Thoracic aorta (tissue), 2 donors: ENCODE measurements around the gene SETDB1. TPM values are rescaled to one million over a fixed set of nuclear protein-coding genes. Genes with fewer than 3 reads are reported as not detected.

ENCODE experiments used
- ATAC-seq: fragments of 150-250 bp; one replicate; pipeline ENCODE4 v1.8.0; 2017; ENCODE audit warnings: low read depth; ENCODE audit not compliant: insufficient number of reproducible peaks, low FRiP score
- DNase-seq: peaks from one replicate; pipeline ENCODE4 v3.0.0-alpha.2; 2020; ENCODE audit warnings: low spot score
- H3K27ac ChIP-seq, 2 donors: fragments of 200-600 bp; sonication (generic); 1 replicate in 1 of 2; 2 replicates in 1 of 2; pipeline ENCODE4 v1.5.1; 2016; ENCODE audit warnings: mild to moderate bottlenecking in 2 of 2, moderate library complexity in 2 of 2
- H3K27me3 ChIP-seq: fragments of 200-600 bp; sonication (generic); replicated peaks from 2 replicates; pipeline ENCODE4 v1.6.0; 2016; ENCODE audit warnings: mild to moderate bottlenecking; ENCODE audit not compliant: insufficient read depth
- H3K36me3 ChIP-seq: fragments of 200-600 bp; sonication (generic); one replicate; pipeline ENCODE4 v1.5.1; 2016
- H3K4me1 ChIP-seq, 2 donors: fragments of 200-600 bp; sonication (generic); 1 replicate in 1 of 2; 2 replicates in 1 of 2; pipeline versions ENCODE4 v1.5.1 to v1.6.0; 2016; ENCODE audit warnings: low read depth in 2 of 2, mild to moderate bottlenecking in 1 of 2; ENCODE audit not compliant: control insufficient read depth in 1 of 2
- H3K4me3 ChIP-seq: fragments of 200-600 bp; sonication (generic); 2 replicates; pipeline ENCODE4 v1.5.1; 2016; ENCODE audit warnings: mild to moderate bottlenecking
- H3K9me3 ChIP-seq: fragments of 200-600 bp; sonication (generic); 2 replicates; pipeline ENCODE4 v1.5.1; 2016
- total RNA-seq, 2 donors: library from RNA; depleted of rRNA; stranded (reverse); fragments of >200 nt; gene quantifications; one replicate each; pipeline versions ENCODE4 v1.1.0 to v1.2.3, GENCODE V29; 2016
- TF ChIP-seq, protein P1 (sequence below): fragments of 200-600 bp; sonication (generic); IDR thresholded peaks from one replicate; pipeline ENCODE4 v1.5.1; 2019; ENCODE audit warnings: antibody characterized with exemption

The SETDB1 gene
- total RNA-seq, 2 donors from 2014 or later, result 38.9 to 42.7 TPM

DNA sequence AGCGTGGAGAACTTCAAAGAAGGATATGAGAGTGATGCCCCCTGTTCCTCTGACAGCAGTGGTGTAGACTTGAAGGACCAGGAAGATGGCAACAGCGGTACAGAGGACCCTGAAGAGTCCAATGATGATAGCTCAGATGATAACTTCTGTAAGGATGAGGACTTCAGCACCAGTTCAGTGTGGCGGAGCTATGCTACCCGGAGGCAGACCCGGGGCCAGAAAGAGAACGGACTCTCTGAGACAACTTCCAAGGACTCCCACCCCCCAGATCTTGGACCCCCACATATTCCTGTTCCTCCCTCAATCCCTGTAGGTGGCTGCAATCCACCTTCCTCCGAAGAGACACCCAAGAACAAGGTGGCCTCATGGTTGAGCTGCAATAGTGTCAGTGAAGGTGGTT, 34.5 kb downstream of the SETDB1 start:
- TF ChIP-seq, protein P1, sequence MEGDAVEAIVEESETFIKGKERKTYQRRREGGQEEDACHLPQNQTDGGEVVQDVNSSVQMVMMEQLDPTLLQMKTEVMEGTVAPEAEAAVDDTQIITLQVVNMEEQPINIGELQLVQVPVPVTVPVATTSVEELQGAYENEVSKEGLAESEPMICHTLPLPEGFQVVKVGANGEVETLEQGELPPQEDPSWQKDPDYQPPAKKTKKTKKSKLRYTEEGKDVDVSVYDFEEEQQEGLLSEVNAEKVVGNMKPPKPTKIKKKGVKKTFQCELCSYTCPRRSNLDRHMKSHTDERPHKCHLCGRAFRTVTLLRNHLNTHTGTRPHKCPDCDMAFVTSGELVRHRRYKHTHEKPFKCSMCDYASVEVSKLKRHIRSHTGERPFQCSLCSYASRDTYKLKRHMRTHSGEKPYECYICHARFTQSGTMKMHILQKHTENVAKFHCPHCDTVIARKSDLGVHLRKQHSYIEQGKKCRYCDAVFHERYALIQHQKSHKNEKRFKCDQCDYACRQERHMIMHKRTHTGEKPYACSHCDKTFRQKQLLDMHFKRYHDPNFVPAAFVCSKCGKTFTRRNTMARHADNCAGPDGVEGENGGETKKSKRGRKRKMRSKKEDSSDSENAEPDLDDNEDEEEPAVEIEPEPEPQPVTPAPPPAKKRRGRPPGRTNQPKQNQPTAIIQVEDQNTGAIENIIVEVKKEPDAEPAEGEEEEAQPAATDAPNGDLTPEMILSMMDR, result no peak
- Histone ChIP-seq H3K27me3 (no peaks in the 10 kb centered on the region), H3K9me3 (no peaks in the 10 kb centered on the region), H3K4me3 (no peak overlapping the region), H3K36me3 (peaks cover 62% of the 10 kb centered on the region), H3K27ac (no peak overlapping the region), H3K4me1 (no peaks in the 10 kb centered on the region)
- ATAC-seq (no peak), DNase-seq (no peak)

DNA sequence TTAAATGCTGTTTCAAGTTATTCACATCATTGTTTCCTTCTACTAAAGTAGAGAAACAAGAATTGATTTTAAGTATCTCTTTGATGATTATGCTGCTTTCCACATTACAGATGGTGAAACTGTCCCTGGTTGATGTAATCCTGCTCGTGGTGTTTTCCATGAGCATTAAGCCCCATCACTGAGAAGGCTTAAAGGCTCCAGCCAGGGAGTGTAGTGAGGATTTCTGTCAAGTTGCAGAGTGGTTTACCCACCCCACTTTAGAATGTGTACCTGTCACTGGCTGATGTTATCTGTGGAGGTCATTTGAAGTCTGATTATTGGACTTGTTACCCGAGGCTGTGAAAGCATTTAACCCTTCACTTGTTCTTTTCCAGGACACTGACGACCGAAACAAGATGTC, 35.6 kb downstream of the SETDB1 start:
- ATAC-seq (no peak), DNase-seq (no peak)
- Histone ChIP-seq H3K27ac (no peak overlapping the region), H3K9me3 (no peaks in the 10 kb centered on the region), H3K27me3 (no peaks in the 10 kb centered on the region), H3K4me1 (no peaks in the 10 kb centered on the region), H3K4me3 (no peak overlapping the region), H3K36me3 (peaks cover 72% of the 10 kb centered on the region)
- TF ChIP-seq, protein P1, result no peak

DNA sequence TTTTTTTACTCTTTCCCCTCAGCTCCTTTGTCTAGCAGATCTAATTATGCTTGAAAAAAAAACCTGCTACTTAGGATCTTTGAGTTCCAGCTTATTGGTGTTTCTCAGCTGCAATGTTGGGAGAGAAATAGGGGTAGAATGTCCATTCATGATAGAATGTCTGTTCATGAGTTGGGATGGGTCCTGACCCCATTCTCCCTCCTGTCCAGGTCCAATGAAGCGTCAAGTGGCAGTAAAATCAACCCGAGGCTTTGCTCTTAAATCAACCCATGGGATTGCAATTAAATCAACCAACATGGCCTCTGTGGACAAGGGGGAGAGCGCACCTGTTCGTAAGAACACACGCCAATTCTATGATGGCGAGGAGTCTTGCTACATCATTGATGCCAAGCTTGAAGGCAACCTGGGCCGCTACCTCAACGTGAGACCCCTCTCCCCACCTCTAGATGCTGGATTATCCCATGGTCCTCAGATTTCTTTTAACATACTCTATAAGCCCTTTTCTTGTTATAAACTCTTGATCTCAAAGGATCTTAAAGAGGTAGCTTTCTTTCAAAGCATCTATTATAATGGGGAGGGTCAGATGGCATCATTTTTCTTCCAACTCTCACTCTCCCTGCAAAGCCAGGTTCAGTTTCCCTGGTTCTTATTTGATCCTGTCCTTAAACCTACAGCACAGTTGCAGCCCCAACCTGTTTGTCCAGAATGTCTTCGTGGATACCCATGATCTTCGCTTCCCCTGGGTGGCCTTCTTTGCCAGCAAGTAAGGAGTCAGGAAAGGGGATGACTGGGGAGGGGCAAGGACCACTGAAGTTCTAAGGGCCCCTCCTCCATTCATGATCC, 37.4 kb downstream of the SETDB1 start:
- Histone ChIP-seq H3K36me3 (peaks cover 86% of the 10 kb centered on the region), H3K9me3 (no peaks in the 10 kb centered on the region), H3K4me3 (no peak overlapping the region), H3K4me1 (no peaks in the 10 kb centered on the region), H3K27me3 (no peaks in the 10 kb centered on the region), H3K27ac (no peak overlapping the region)
- TF ChIP-seq, protein P1, result no peak
- no peak for ATAC-seq
- DNase-seq, result no peak

DNA sequence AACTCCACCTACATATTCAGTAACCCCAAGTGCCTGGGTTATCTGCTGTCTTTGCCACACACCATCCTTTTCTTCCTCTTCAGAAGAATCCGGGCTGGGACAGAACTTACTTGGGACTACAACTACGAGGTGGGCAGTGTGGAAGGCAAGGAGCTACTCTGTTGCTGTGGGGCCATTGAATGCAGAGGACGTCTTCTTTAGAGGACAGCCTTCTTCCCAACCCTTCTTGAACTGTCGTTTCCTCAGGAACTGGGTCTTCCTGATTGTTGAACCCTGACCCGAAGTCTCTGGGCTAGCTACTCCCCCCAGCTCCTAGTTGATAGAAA, 38.0 kb downstream of the SETDB1 start:
- ATAC-seq (no peak), DNase-seq (no peak)
- H3K4me1 ChIP-seq, result no peaks in the 10 kb centered on the region
- H3K9me3 ChIP-seq, result no peaks in the 10 kb centered on the region
- H3K27me3 ChIP-seq, result no peaks in the 10 kb centered on the region
- no peak overlapping the region for H3K27ac ChIP-seq
- peaks cover 88% of the 10 kb centered on the region for H3K36me3 ChIP-seq
- TF ChIP-seq, protein P1, result no peak
- H3K4me3 ChIP-seq, result no peak overlapping the region

DNA sequence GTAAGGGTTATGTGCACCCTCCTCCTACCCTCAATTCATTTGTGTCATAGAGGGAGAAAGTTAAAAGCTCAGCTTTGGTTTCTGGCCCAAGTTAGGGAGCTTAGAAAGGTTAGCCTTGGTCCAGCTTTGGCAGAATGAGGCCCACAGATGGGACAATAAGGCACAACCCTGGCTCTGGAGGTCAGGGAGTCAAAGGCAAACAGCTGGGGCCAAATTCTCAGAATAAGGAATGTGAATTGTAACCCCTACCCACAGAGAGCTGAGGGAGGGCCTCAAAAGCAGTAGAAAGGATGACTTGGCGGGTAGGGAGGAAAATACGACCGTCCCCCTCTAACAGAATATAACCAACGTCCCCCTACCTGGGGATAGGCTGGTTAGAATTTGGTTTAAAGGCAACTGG, 39.4 kb downstream of the SETDB1 start:
- Histone ChIP-seq H3K27ac (no peak overlapping the region), H3K27me3 (no peaks in the 10 kb centered on the region), H3K36me3 (peaks cover 77% of the 10 kb centered on the region), H3K4me3 (no peak overlapping the region), H3K9me3 (no peaks in the 10 kb centered on the region), H3K4me1 (peaks cover 6 to 10% of the 10 kb centered on the region in 2 donors)
- ATAC-seq (no peak), DNase-seq (no peak)
- TF ChIP-seq, protein P1, result no peak
